ENCODE measurements around the gene ATXN7L2. TPM values are rescaled to one million over a fixed set of nuclear protein-coding genes. Genes with fewer than 3 reads are reported as not detected.

Gene ATXN7L2
- polyA plus RNA-seq, 1 donor from 2014 or later, result 16.9 TPM

- Histone ChIP-seq H3K4me2 (ENCODE audit: low read length) (peak within 1 kb of the TSS; percentile 78), H3K79me2 (replicated peaks; ENCODE audit: insufficient read depth, low read length) (no peaks in the 10 kb centered on the region), H4K20me1 (ENCODE audit: insufficient read depth) (no peaks in the 10 kb centered on the region), H3F3A (ENCODE audit: insufficient read depth, low read length, poor library complexity, severe bottlenecking) (no peaks in the 10 kb centered on the region), H3K9ac (ENCODE audit: low read length) (peak within 1 kb of the TSS; percentile 68), H3K36me3 (ENCODE audit: insufficient read depth, low read length) (no peaks in the 10 kb centered on the region), H2AFZ (ENCODE audit: low read depth, low read length) (peak within 1 kb of the TSS; percentile 46), H3K27ac (ENCODE audit: low read length) (no peak within 1 kb of the TSS), H3K4me3 (ENCODE audit: low read length) (peak within 1 kb of the TSS; percentile 72), H3K9me3 (ENCODE audit: low read length) (no peaks in the 10 kb centered on the region), H3K27me3 (ENCODE audit: insufficient read depth, low read depth, low read length) (no peaks in the 10 kb centered on the region), H3K9me2 (ENCODE audit: insufficient read depth, low read length) (no peaks in the 10 kb centered on the region)
- peak; percentile 72 for TF ChIP-seq MXI1 (conservative IDR thresholded peaks at IDR 0.05; ENCODE audit: poor library complexity, severe bottlenecking)
- TF ChIP-seq RAD21 (conservative IDR thresholded peaks at IDR 0.05), result peak; percentile 15
- peak; percentile 12 for TF ChIP-seq EP300 (conservative IDR thresholded peaks at IDR 0.05; ENCODE audit: poor library complexity, severe bottlenecking)
- no peak for TF ChIP-seq CTCF (IDR thresholded peaks at IDR 0.05; ENCODE audit: poor library complexity, severe bottlenecking)
- no peak for TF ChIP-seq REST (IDR thresholded peaks at IDR 0.05; ENCODE audit: borderline replicate concordance)
- TF ChIP-seq POLR2AphosphoS5 (IDR thresholded peaks at IDR 0.05), result peak; percentile 77
- peak; percentile 66 for TF ChIP-seq TAF1 (IDR thresholded peaks at IDR 0.05; ENCODE audit: low read depth)
Measured at GRCh38 chr1:109539676-109540075, 56.0 kb downstream of the ATXN7L2 start, which contains the start of gene GPR61. Gene GPR61, plus strand, starts transcription at chr1:109539872. Its CDS starts 3,151 bp downstream, at chr1:109543023.

- no peak overlapping the region for H3K27ac ChIP-seq (ENCODE audit: low read length)
- H3K4me3 ChIP-seq (ENCODE audit: low read length), result peak overlapping the region; percentile 72
- H3K36me3 ChIP-seq (ENCODE audit: insufficient read depth, low read length), result no peaks in the 10 kb centered on the region
- no peaks in the 10 kb centered on the region for H3K27me3 ChIP-seq (ENCODE audit: insufficient read depth, low read depth, low read length)
- H3K79me2 ChIP-seq (replicated peaks; ENCODE audit: insufficient read depth, low read length), result no peaks in the 10 kb centered on the region
- no peak overlapping the region for H3K4me2 ChIP-seq (ENCODE audit: low read length)
- no peaks in the 10 kb centered on the region for H3K9me3 ChIP-seq (ENCODE audit: low read length)
- H4K20me1 ChIP-seq (ENCODE audit: insufficient read depth), result no peaks in the 10 kb centered on the region
- TF ChIP-seq MXI1 (conservative IDR thresholded peaks at IDR 0.05; ENCODE audit: poor library complexity, severe bottlenecking) (no peak), TAF1 (IDR thresholded peaks at IDR 0.05; ENCODE audit: low read depth) (no peak), SMC3 (conservative IDR thresholded peaks at IDR 0.05; ENCODE audit: poor library complexity) (no peak), RAD21 (conservative IDR thresholded peaks at IDR 0.05) (no peak), EZH2 (IDR thresholded peaks at IDR 0.05; ENCODE audit: borderline replicate concordance, insufficient read depth, low read length, poor library complexity, severe bottlenecking) (no peak)
- no peak overlapping the region for H3K9ac ChIP-seq (ENCODE audit: low read length)
- no peak overlapping the region for H2AFZ ChIP-seq (ENCODE audit: low read depth, low read length)
- no peaks in the 10 kb centered on the region for H3K9me2 ChIP-seq (ENCODE audit: insufficient read depth, low read length)
- H3F3A ChIP-seq (ENCODE audit: insufficient read depth, low read length, poor library complexity, severe bottlenecking), result no peaks in the 10 kb centered on the region
Measured at GRCh38 chr1:109541102-109541501, 57.4 kb downstream of the ATXN7L2 start.

Other genes with a start within 250 kb of the ATXN7L2 start
- gene CELSR2, start 234.4 kb upstream of the ATXN7L2 start, polyA plus RNA-seq, result 7.9 and 9.5 TPM in 2 replicates
- 5.4 and 7.9 TPM in 2 replicates for gene PSRC1, start 200.8 kb upstream of the ATXN7L2 start, polyA plus RNA-seq
- gene MYBPHL, start 176.9 kb upstream of the ATXN7L2 start, polyA plus RNA-seq, result 0.78 and 1.6 TPM in 2 replicates
- gene SORT1, start 86.0 kb upstream of the ATXN7L2 start, polyA plus RNA-seq, result 31.4 and 33.3 TPM in 2 replicates
- gene PSMA5, start 57.5 kb upstream of the ATXN7L2 start, polyA plus RNA-seq, result 98.8 and 99.8 TPM in 2 replicates
- gene SYPL2, start 17.4 kb upstream of the ATXN7L2 start, polyA plus RNA-seq, result not detected in 2 replicates
- gene CYB561D1, start 10.2 kb downstream of the ATXN7L2 start, polyA plus RNA-seq, result 7.2 and 9.2 TPM in 2 replicates
- gene AMIGO1, start 25.8 kb downstream of the ATXN7L2 start, polyA plus RNA-seq, result 12.0 and 12.6 TPM in 2 replicates
- gene GPR61, start 56.0 kb downstream of the ATXN7L2 start, polyA plus RNA-seq, result 9.7 and 13.2 TPM in 2 replicates
- 10.6 and 10.9 TPM in 2 replicates for gene GNAI3, start 64.7 kb downstream of the ATXN7L2 start, polyA plus RNA-seq
- 1.5 TPM in 1 of 2 replicates, not detected in the other for gene GNAT2, start 135.7 kb downstream of the ATXN7L2 start, polyA plus RNA-seq
- 104 and 111 TPM in 2 replicates for gene AMPD2, start 135.9 kb downstream of the ATXN7L2 start, polyA plus RNA-seq
- 0.06 and 0.71 TPM in 2 replicates for gene GSTM4, start 172.2 kb downstream of the ATXN7L2 start, polyA plus RNA-seq
- gene GSTM2, start 184.2 kb downstream of the ATXN7L2 start, polyA plus RNA-seq, result 6.8 and 10.2 TPM in 2 replicates
- not detected in 2 replicates for gene GSTM1, start 203.9 kb downstream of the ATXN7L2 start, polyA plus RNA-seq
- gene GSTM5, start 228.3 kb downstream of the ATXN7L2 start, polyA plus RNA-seq, result not detected in 2 replicates